Suppressor macrophage treated with lipopolysaccharide for 1 hour (primary cell): ENCODE measurements around the gene GBP7.
"Not testable (repeated sequence)": the region's sequence is repeated elsewhere in the genome, so short reads cannot be mapped to it uniquely, and the experiment has no call there.

Source experiments
- DNase-seq, 3 donors: peaks; one replicate each; pipeline ENCODE4 v3.0.0-alpha.2; 2020 to 2022

The GBP7 gene

GRCh38 chr1:89175601-89176256 lies at the start of gene GBP7:
TSS of gene GBP7 (minus strand) at chr1:89176003. CDS start at chr1:89171935, 4,068 bp downstream.
- DNase-seq: no peak

- DNase-seq: no peak
Observed at GRCh38 chr1:89221341-89221740, 45.5 kb upstream of the GBP7 start.

- DNase-seq: not testable (repeated sequence)
Observed at GRCh38 chr1:89219851-89220250, 44.0 kb upstream of the GBP7 start.

GRCh38 chr1:89218941-89219340 lies 43.1 kb upstream of the GBP7 start:
- DNase-seq: not testable (repeated sequence)

GRCh38 chr1:89213347-89213746 lies 37.5 kb upstream of the GBP7 start:
- DNase-seq: no peak

GRCh38 chr1:89211035-89211634 lies 35.3 kb upstream of the GBP7 start:
- no peak for DNase-seq

- DNase-seq: no peak
Observed at GRCh38 chr1:89206373-89206772, 30.6 kb upstream of the GBP7 start.

GRCh38 chr1:89203166-89203565 lies 27.4 kb upstream of the GBP7 start:
- DNase-seq: no peak

- DNase-seq: no peak
Observed at GRCh38 chr1:89201106-89201794, 25.4 kb upstream of the GBP7 start.

GRCh38 chr1:89200663-89201062 lies 24.9 kb upstream of the GBP7 start:
- no peak for DNase-seq

- peak in 1 of 3 donors; percentile 64 for DNase-seq
Observed at GRCh38 chr1:89199525-89200031, 23.8 kb upstream of the GBP7 start.

GRCh38 chr1:89198491-89199072 lies 22.8 kb upstream of the GBP7 start, which contains the start of gene GBP4:
TSS of gene GBP4 (minus strand) at chr1:89198942. CDS start at chr1:89198834, 108 bp downstream.
- peak; percentile 85 to 96 (median 90) for DNase-seq

GRCh38 chr1:89198081-89198480 lies 22.3 kb upstream of the GBP7 start:
- no peak for DNase-seq

GRCh38 chr1:89195476-89195875 lies 19.7 kb upstream of the GBP7 start:
- no peak for DNase-seq

GRCh38 chr1:89191314-89191713 lies 15.5 kb upstream of the GBP7 start:
- no peak for DNase-seq

GRCh38 chr1:89190017-89190416 lies 14.2 kb upstream of the GBP7 start:
- DNase-seq: no peak

- no peak for DNase-seq
Observed at GRCh38 chr1:89179343-89179742, 3.5 kb upstream of the GBP7 start.

- DNase-seq: no peak
Observed at GRCh38 chr1:89176971-89177370, 1.2 kb upstream of the GBP7 start.

GRCh38 chr1:89174491-89174890 lies 1.3 kb downstream of the GBP7 start:
- DNase-seq: no peak

- no peak for DNase-seq
Observed at GRCh38 chr1:89172468-89173143, 3.2 kb downstream of the GBP7 start.

- peak in 2 of 3 donors; percentile 37 to 57 for DNase-seq
Observed at GRCh38 chr1:89171067-89171438, 4.8 kb downstream of the GBP7 start.

GRCh38 chr1:89170170-89171066 lies 5.4 kb downstream of the GBP7 start:
- DNase-seq: no peak
